ENCODE data around the gene SYTL2. TPM values are rescaled to one million over a fixed set of nuclear protein-coding genes. Genes with fewer than 3 reads are reported as not detected.

Gene SYTL2
- total RNA-seq, 4 donors from 2014 or later = 14.3 to 27.7 (median 20.9) TPM

DNA sequence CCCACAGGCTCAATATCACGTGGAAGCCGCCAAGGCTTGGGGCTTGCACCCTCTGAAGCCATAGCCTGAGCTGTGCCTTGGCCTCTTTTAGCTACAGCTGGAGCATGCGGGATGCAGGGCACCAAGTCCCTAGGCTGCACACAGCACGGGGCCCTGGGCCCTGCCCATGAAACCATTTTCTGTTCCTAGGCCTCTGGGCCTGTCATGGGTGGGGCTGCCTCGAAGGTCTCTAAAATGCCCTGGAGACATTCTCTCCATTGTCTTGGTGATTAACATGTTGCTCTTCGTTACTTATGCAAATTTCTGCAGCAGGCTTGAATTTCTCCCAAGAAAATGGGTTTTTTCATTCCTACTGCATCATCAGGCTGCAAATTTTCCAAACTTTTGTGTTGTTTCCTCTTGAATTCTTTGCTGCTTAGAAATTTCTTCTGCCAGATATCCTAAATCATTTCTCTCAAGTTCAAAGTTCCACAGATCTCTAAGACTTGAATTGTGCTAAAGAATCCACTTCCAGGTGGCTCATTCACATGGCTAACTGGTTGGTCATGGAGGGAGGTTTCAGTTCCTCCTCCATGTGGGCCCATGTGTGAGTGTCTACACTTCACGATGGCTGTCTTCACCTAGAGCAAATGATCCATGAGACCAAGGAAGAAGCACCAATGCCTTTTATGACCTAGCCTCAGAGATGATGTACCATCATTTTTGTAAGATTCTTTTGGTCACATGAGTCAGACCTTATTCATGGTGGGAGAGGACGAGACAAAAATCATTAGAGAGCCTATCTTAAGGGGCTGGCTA is 138.6 kb downstream of the SYTL2 start:
- TF ChIP-seq, protein P1, sequence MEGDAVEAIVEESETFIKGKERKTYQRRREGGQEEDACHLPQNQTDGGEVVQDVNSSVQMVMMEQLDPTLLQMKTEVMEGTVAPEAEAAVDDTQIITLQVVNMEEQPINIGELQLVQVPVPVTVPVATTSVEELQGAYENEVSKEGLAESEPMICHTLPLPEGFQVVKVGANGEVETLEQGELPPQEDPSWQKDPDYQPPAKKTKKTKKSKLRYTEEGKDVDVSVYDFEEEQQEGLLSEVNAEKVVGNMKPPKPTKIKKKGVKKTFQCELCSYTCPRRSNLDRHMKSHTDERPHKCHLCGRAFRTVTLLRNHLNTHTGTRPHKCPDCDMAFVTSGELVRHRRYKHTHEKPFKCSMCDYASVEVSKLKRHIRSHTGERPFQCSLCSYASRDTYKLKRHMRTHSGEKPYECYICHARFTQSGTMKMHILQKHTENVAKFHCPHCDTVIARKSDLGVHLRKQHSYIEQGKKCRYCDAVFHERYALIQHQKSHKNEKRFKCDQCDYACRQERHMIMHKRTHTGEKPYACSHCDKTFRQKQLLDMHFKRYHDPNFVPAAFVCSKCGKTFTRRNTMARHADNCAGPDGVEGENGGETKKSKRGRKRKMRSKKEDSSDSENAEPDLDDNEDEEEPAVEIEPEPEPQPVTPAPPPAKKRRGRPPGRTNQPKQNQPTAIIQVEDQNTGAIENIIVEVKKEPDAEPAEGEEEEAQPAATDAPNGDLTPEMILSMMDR (IDR thresholded peaks at IDR 0.05; ENCODE audit: low read depth) = no peak

DNA sequence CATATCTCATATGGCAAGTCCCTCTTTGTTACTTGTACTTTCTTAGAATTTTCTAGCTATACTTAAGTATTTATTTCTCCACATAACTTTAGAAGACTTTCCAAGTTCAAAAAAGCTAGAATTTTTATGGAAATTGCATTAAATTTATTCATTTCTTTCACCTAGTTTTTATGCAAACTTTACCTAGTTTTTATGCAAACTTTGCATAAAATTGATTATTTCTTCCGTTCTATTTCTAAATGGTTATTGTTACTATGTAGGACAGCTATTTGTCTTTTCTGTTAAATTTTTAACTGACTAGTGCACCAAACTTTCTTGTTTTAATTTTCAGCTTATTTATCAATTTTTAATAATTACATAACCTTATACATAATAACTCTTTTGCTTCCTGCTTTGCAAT is 142.8 kb downstream of the SYTL2 start:
- TF ChIP-seq, protein P1 (IDR thresholded peaks at IDR 0.05; ENCODE audit: low read depth) = no peak

DNA sequence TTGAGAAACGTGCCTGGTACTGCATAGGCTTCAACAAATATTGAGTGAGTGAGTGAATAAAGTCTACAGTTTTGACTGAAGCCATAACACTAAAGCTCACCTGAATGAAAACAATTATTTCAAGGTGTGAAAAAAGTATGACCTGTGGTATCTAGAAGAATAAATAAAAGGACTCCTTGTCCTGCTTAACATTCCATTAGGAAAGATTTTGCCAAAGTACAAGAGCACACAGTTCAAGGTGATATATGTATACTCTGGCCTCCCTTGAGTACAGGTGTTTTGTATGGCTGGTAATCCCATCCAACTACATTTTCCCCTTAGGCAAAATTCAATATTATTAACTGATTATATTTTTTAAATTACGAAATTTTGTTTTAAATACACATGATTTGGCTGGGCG is 144.3 kb downstream of the SYTL2 start:
- TF ChIP-seq, protein P1 (IDR thresholded peaks at IDR 0.05; ENCODE audit: low read depth) = no peak

DNA sequence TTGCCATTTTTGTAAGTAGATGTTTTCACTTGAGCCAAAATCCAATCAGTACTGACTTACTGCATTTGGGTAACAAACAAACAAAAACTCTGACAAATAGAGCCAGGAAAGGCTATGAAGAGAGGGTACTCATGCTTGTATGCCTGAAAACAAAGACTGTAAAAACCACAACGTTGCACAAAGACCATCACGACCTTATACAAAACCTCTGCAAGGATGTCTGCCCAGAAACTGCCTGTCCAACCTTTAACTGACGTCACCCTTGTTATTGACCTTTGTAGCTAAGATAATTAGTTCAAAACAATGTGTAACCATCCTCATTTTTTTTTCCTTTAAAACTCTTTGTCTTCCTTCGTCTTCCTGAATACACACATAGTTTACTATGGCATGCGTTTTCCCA is 145.2 kb downstream of the SYTL2 start:
- TF ChIP-seq, protein P1 (IDR thresholded peaks at IDR 0.05; ENCODE audit: low read depth) = no peak

DNA sequence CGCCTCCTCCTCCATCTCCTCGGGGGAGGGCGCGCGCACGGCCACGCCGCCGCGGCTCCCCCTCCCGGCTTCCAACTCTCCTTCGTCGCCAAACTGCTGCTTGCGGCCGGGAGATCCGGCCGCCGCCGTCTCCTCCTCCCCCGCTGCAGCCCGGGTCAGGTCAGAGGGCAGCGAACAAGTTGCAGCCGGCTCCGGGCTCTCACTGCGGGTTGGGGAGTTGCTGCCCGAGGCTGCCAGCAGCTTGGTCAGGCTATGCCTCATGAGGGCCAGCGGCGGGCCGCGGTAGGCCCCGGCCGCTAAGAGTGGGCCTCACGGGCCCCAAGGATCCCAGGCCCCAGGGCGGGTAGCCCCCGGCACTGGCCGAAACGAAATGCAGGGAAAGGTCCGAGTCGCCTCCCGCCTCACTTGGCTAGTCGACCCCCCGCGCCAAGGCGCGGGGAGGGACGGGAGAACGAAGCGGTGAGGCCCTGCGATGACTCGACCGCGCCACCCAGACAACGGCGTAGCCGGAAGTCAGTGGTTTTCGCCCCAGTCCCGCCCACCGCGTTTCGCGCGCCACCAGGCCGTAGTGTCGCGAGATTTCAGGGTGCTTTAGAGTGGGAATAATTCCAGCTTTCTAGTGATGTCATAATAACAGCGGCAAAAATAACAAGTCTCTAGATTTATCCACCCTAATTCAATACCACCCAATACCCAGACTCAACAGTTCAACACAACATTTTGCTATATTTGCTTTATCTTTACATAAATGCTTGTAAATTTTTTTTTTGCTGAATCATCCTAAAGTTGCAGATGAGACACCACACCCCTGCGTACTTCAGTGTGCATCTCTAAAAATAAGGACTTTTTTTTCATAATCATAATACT is 146.1 kb downstream of the SYTL2 start, which contains the start of gene CREBZF:
Gene CREBZF (minus strand): TSS at position 515 of the 867 bp plus-strand sequence. CDS start 254 bp downstream, at position 261.
- TF ChIP-seq, protein P1 (IDR thresholded peaks at IDR 0.05; ENCODE audit: low read depth) = no peak

DNA sequence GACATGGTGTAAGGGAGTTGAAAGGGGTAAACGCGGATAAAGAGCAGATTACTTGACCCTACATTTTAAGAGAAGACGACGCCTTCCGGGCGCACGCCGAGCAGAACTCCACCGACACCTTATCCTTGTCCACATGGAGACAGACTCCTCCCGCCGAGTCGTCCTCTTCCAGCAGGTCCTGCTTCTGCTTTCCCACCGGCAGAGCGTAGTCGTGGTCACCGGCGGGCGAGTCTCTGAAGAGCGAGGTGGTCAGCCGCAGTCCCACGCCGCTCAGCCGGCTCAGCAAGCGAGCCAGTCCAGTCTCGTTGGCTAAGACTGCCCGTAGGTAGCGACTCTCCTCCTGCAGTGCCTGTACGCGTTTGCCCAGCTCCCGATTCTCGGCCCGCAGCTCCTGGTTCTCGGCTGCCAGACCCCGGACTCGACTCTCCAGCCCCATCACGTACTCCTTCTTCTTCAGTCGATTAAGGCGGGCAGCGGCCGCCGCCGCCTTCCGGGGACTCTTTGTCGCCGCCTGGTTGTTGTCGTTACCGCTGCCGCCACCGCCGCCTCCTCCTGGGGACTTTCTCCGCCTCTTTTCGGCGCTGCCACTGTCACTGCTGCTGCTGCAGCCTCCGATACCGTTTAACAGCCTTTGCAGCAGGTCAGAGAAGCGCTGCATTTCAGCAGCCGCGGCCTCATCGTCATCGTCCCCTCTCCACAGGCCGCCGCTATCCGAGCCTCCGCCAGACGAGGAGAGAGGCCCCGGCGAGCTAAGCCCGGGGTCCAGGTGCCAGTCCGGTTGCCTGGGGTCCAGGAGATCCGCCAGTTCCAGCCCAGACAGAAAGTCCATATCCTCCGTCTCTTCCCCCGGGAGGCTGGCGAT is 147.0 kb downstream of the SYTL2 start:
- TF ChIP-seq, protein P1 (IDR thresholded peaks at IDR 0.05; ENCODE audit: low read depth) = no peak

All from subcutaneous adipose tissue (tissue), 4 donors.